GM19099 (cell line): ENCODE results near the gene MBD3L1.

Experiments
- POLR2A ChIP-seq: IDR thresholded peaks from 3 replicates; pipeline ENCODE4 v1.6.1; 2011; ENCODE audit warnings: low read depth; ENCODE audit not compliant: insufficient read length; ENCODE audit errors: extremely low read depth

MBD3L1 gene

GRCh38 chr19:8832132-8833021 lies at the start of gene MBD3L1, which contains the start of gene ZNF558:
Gene MBD3L1 (plus strand): TSS chr19:8832377. CDS start chr19:8842679, 10,302 bp downstream.
Gene ZNF558 (minus strand): TSS chr19:8832304. CDS start chr19:8822659, 9,645 bp downstream.
- peak; percentile 78 for TF ChIP-seq POLR2A

GRCh38 chr19:8794823-8795222 lies 37.4 kb upstream of the MBD3L1 start:
- TF ChIP-seq POLR2A: no peak

- no peak for TF ChIP-seq POLR2A
Measured at GRCh38 chr19:8806661-8807060, 25.5 kb upstream of the MBD3L1 start.

- TF ChIP-seq POLR2A: no peak
Measured at GRCh38 chr19:8811315-8812172, 20.6 kb upstream of the MBD3L1 start.

GRCh38 chr19:8814176-8814575 lies 18.0 kb upstream of the MBD3L1 start:
- TF ChIP-seq POLR2A: no peak

GRCh38 chr19:8815780-8816179 lies 16.4 kb upstream of the MBD3L1 start:
- TF ChIP-seq POLR2A: no peak

- no peak for TF ChIP-seq POLR2A
Measured at GRCh38 chr19:8820234-8820633, 11.9 kb upstream of the MBD3L1 start.

GRCh38 chr19:8821748-8822241 lies 10.4 kb upstream of the MBD3L1 start:
- TF ChIP-seq POLR2A: no peak

GRCh38 chr19:8826371-8826770 lies 5.8 kb upstream of the MBD3L1 start:
- TF ChIP-seq POLR2A: no peak

- TF ChIP-seq POLR2A: no peak
Measured at GRCh38 chr19:8827277-8827676, 4.9 kb upstream of the MBD3L1 start.

GRCh38 chr19:8831373-8831772 lies 804 bp upstream of the MBD3L1 start:
- no peak for TF ChIP-seq POLR2A

GRCh38 chr19:8831832-8832131 lies 395 bp upstream of the MBD3L1 start:
- TF ChIP-seq POLR2A: no peak

- TF ChIP-seq POLR2A: no peak
Measured at GRCh38 chr19:8835446-8835845, 3.3 kb downstream of the MBD3L1 start.

GRCh38 chr19:8835877-8836276 lies 3.7 kb downstream of the MBD3L1 start:
- no peak for TF ChIP-seq POLR2A

- no peak for TF ChIP-seq POLR2A
Measured at GRCh38 chr19:8840708-8841107, 8.5 kb downstream of the MBD3L1 start.
